Amygdala (tissue), 56 donors: ENCODE measurements around the gene RIMS4.

Experiments
- DNase-seq, 56 donors: peaks; one replicate each; lab custom pipeline; 2025; lab: John Stamatoyannopoulos, UW

The RIMS4 gene

GRCh38 chr20:44745598-44746366 lies 64.6 kb downstream of the RIMS4 start, which contains the start of gene KCNK15:
TSS of gene KCNK15 (plus strand) at chr20:44745865. CDS start at chr20:44745911, 46 bp downstream.
- peak in 6 of 56 donors; percentile 12 to 45 (median 30) for DNase-seq

- DNase-seq: no peak
Observed at GRCh38 chr20:44745122-44745597, 65.2 kb downstream of the RIMS4 start.

GRCh38 chr20:44743916-44744655 lies 66.3 kb downstream of the RIMS4 start:
- DNase-seq: no peak

- no peak for DNase-seq
Observed at GRCh38 chr20:44743080-44743701, 67.2 kb downstream of the RIMS4 start.

GRCh38 chr20:44742304-44743079 lies 67.9 kb downstream of the RIMS4 start:
- no peak for DNase-seq

GRCh38 chr20:44739942-44740341 lies 70.4 kb downstream of the RIMS4 start:
- DNase-seq: no peak

GRCh38 chr20:44738813-44739477 lies 71.4 kb downstream of the RIMS4 start:
- DNase-seq: peak in 51 of 56 donors; percentile 8 to 86 (median 55)

- DNase-seq: no peak
Observed at GRCh38 chr20:44737116-44737515, 73.2 kb downstream of the RIMS4 start.

- DNase-seq: peak in 50 of 56 donors; percentile 12 to 87 (median 56)
Observed at GRCh38 chr20:44736170-44737021, 74.0 kb downstream of the RIMS4 start.

GRCh38 chr20:44735816-44736169 lies 74.6 kb downstream of the RIMS4 start:
- no peak for DNase-seq

- DNase-seq: peak in 2 of 56 donors; percentile 3 to 9
Observed at GRCh38 chr20:44734938-44735337, 75.4 kb downstream of the RIMS4 start.

- DNase-seq: peak in 55 of 56 donors; percentile 11 to 83 (median 55)
Observed at GRCh38 chr20:44733341-44734069, 76.8 kb downstream of the RIMS4 start.

- no peak for DNase-seq
Observed at GRCh38 chr20:44732327-44732726, 78.0 kb downstream of the RIMS4 start.

- DNase-seq: peak in 3 of 56 donors; percentile 9 to 26 (median 13)
Observed at GRCh38 chr20:44731657-44732056, 78.7 kb downstream of the RIMS4 start.

- no peak for DNase-seq
Observed at GRCh38 chr20:44730441-44730840, 79.9 kb downstream of the RIMS4 start.

GRCh38 chr20:44728801-44729443 lies 81.4 kb downstream of the RIMS4 start:
- DNase-seq: peak in 26 of 56 donors; percentile 7 to 72 (median 26)

- no peak for DNase-seq
Observed at GRCh38 chr20:44727651-44728050, 82.7 kb downstream of the RIMS4 start.

- DNase-seq: no peak
Observed at GRCh38 chr20:44727039-44727438, 83.3 kb downstream of the RIMS4 start.
